Measurements from ENCODE around the gene TCERG1L. TPM values are rescaled to one million over a fixed set of nuclear protein-coding genes. Genes with fewer than 3 reads are reported as not detected.
"Not testable (repeated sequence)": the region's sequence is repeated elsewhere in the genome, so short reads cannot be mapped to it uniquely, and the experiment has no call there.

Gene TCERG1L
- total RNA-seq, 1 experiment from 2014 or later = not detected

GRCh38 chr10:131155218-131155875, 156.2 kb downstream of the TCERG1L start:
- no peaks in the 10 kb centered on the region for H3K4me1 ChIP-seq (replicated peaks; ENCODE audit: insufficient read depth)
- no peaks in the 10 kb centered on the region for H3K36me3 ChIP-seq (ENCODE audit: low read depth)
- TF ChIP-seq, protein P1, sequence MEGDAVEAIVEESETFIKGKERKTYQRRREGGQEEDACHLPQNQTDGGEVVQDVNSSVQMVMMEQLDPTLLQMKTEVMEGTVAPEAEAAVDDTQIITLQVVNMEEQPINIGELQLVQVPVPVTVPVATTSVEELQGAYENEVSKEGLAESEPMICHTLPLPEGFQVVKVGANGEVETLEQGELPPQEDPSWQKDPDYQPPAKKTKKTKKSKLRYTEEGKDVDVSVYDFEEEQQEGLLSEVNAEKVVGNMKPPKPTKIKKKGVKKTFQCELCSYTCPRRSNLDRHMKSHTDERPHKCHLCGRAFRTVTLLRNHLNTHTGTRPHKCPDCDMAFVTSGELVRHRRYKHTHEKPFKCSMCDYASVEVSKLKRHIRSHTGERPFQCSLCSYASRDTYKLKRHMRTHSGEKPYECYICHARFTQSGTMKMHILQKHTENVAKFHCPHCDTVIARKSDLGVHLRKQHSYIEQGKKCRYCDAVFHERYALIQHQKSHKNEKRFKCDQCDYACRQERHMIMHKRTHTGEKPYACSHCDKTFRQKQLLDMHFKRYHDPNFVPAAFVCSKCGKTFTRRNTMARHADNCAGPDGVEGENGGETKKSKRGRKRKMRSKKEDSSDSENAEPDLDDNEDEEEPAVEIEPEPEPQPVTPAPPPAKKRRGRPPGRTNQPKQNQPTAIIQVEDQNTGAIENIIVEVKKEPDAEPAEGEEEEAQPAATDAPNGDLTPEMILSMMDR (conservative IDR thresholded peaks at IDR 0.05) = no peak
- TF ChIP-seq EZH2 (IDR thresholded peaks at IDR 0.05; ENCODE audit: low read depth) = no peak
- ChIA-PET CTCF (no interaction called here), POLR2A (ENCODE audit: unreplicated experiment) (no interaction called here)
- H3K9me3 ChIP-seq (ENCODE audit: insufficient read depth, low read depth) = no peaks in the 10 kb centered on the region
- H3K27me3 ChIP-seq (ENCODE audit: insufficient read depth, low read depth) = peaks cover 36% of the 10 kb centered on the region
- H3K4me2 ChIP-seq = no peak overlapping the region
- no peaks in the 10 kb centered on the region for H3K9me2 ChIP-seq (ENCODE audit: insufficient read depth)
- H3K4me3 ChIP-seq = no peak overlapping the region
- H3K27ac ChIP-seq = no peak overlapping the region
- H3F3A ChIP-seq (ENCODE audit: insufficient read depth, low read depth) = no peaks in the 10 kb centered on the region
- H4K20me1 ChIP-seq (ENCODE audit: insufficient read depth) = no peaks in the 10 kb centered on the region
- no TSS peak for BruUV-seq (replicated peaks)
- DNase-seq = no peak
- H3K79me2 ChIP-seq (ENCODE audit: low read depth) = no peaks in the 10 kb centered on the region
- H2AFZ ChIP-seq = no peak overlapping the region
- intact Hi-C loops (cut with micrococcal nuclease; ENCODE audit: unreplicated experiment) = no loop called here

- intact Hi-C loops (cut with micrococcal nuclease; ENCODE audit: unreplicated experiment) = no loop called here
- CTCF ChIA-PET = no interaction called here
- Histone ChIP-seq H2AFZ (no peak overlapping the region), H3K27ac (no peak overlapping the region), H3K4me1 (replicated peaks; ENCODE audit: insufficient read depth) (no peaks in the 10 kb centered on the region), H3K27me3 (ENCODE audit: insufficient read depth, low read depth) (peaks cover 31% of the 10 kb centered on the region), H3K4me3 (no peak overlapping the region), H3K4me2 (no peak overlapping the region), H3K36me3 (ENCODE audit: low read depth) (no peaks in the 10 kb centered on the region), H4K20me1 (ENCODE audit: insufficient read depth) (no peaks in the 10 kb centered on the region), H3F3A (ENCODE audit: insufficient read depth, low read depth) (no peaks in the 10 kb centered on the region), H3K9me2 (ENCODE audit: insufficient read depth) (no peaks in the 10 kb centered on the region), H3K79me2 (ENCODE audit: low read depth) (no peaks in the 10 kb centered on the region), H3K9me3 (ENCODE audit: insufficient read depth, low read depth) (no peaks in the 10 kb centered on the region)
- BruUV-seq (replicated peaks) = no TSS peak
- TF ChIP-seq, protein P1 (conservative IDR thresholded peaks at IDR 0.05) = no peak
- no peak for TF ChIP-seq EZH2 (IDR thresholded peaks at IDR 0.05; ENCODE audit: low read depth)
- DNase-seq = no peak
- POLR2A ChIA-PET (ENCODE audit: unreplicated experiment) = no interaction called here
These were observed 157.1 kb downstream of the TCERG1L start for GRCh38 chr10:131154306-131155025.

GRCh38 chr10:131152456-131152855, 159.1 kb downstream of the TCERG1L start:
- H3K4me1 ChIP-seq (replicated peaks; ENCODE audit: insufficient read depth); BruUV-seq (replicated peaks); H3K4me2 ChIP-seq; intact Hi-C loops (cut with micrococcal nuclease; ENCODE audit: unreplicated experiment); H3K9me2 ChIP-seq (ENCODE audit: insufficient read depth); H4K20me1 ChIP-seq (ENCODE audit: insufficient read depth); H3K4me3 ChIP-seq; H3K27ac ChIP-seq; H3F3A ChIP-seq (ENCODE audit: insufficient read depth, low read depth); POLR2A ChIA-PET (ENCODE audit: unreplicated experiment); H3K36me3 ChIP-seq (ENCODE audit: low read depth); H3K9me3 ChIP-seq (ENCODE audit: insufficient read depth, low read depth); DNase-seq; CTCF ChIA-PET; H2AFZ ChIP-seq; H3K79me2 ChIP-seq (ENCODE audit: low read depth): not testable (repeated sequence)
- peaks cover 26% of the 10 kb centered on the region for H3K27me3 ChIP-seq (ENCODE audit: insufficient read depth, low read depth)

Data from PC-9 (cell line).